ENCODE measurements around the gene EFCAB12. TPM values are rescaled to one million over a fixed set of nuclear protein-coding genes. Genes with fewer than 3 reads are reported as not detected.
"Not testable (repeated sequence)": the region's sequence is repeated elsewhere in the genome, so short reads cannot be mapped to it uniquely, and the experiment has no call there.

The EFCAB12 gene
- total and polyA plus RNA-seq, 4 donors, result 0.50 to 7.9 (median 5.8) TPM

DNA sequence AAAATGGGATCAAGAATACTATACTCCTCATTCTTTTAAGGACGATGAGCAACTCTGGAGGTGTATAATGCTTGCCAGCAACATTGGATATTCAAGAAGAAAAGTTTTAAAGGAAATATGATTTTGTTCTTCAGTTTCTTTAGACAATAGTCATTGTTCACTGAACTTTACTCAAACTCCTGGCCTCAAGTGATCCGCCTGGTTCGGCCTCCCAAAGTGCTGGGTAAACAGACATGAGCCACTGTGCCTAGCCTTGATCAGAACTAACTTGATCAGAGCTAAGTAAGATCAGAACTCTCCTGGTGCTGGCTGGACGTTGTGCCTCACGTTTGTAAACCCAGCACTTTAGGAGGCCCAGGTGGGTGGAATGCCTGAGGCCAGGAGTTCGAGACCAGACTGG is 12.6 kb downstream of the EFCAB12 start:
- Histone ChIP-seq H3K4me1 (ENCODE audit: control insufficient read depth, insufficient read depth, low read length) (peaks cover 11% of the 10 kb centered on the region), H3K27ac (ENCODE audit: low read depth, low read length) (no peak overlapping the region), H3K9me3 (ENCODE audit: control insufficient read depth, insufficient read depth, low read length) (no peaks in the 10 kb centered on the region), H3K36me3 (ENCODE audit: control insufficient read depth, insufficient read depth, low read length) (peaks cover 9% of the 10 kb centered on the region), H3K4me3 (ENCODE audit: low read depth, low read length) (no peak overlapping the region), H3K27me3 (ENCODE audit: control insufficient read depth, insufficient read depth, low read length) (no peaks in the 10 kb centered on the region)
- DNase-seq (ENCODE audit: low read depth in 4 of 6, low spot score in 6 of 6), result no peak
- WGBS (ENCODE audit: insufficient coverage), result 83% methylated on average over 4 of the region's 6 CpGs

DNA sequence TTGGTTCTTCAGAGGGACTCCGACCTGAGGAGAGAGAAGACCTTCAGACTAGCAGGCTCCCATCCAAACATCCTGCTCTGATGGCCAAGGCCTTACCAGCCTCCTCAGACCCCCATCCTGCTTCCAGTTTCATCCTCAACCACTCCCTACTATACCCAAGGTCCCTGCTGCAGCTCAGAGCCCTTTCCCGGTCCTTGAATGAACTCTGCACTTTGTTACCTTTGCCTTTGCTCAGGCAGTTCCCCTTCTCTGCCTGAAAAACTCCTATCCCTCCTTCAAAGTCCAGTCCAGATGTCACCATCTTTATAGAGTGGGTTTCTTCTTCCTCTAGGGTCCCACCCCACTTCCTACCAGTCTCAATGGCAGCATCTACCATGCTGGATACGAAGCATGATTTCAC is 13.1 kb downstream of the EFCAB12 start:
- Histone ChIP-seq H3K4me1 (ENCODE audit: control insufficient read depth, insufficient read depth, low read length) (peaks cover 11% of the 10 kb centered on the region), H3K27ac (ENCODE audit: low read depth, low read length) (no peak overlapping the region), H3K4me3 (ENCODE audit: low read depth, low read length) (no peak overlapping the region), H3K9me3 (ENCODE audit: control insufficient read depth, insufficient read depth, low read length) (no peaks in the 10 kb centered on the region), H3K36me3 (ENCODE audit: control insufficient read depth, insufficient read depth, low read length) (peaks cover 9% of the 10 kb centered on the region), H3K27me3 (ENCODE audit: control insufficient read depth, insufficient read depth, low read length) (no peaks in the 10 kb centered on the region)
- DNase-seq (ENCODE audit: low read depth in 4 of 6, low spot score in 6 of 6), result no peak
- 29% methylated on average over 2 of the region's 3 CpGs for WGBS (ENCODE audit: insufficient coverage)

DNA sequence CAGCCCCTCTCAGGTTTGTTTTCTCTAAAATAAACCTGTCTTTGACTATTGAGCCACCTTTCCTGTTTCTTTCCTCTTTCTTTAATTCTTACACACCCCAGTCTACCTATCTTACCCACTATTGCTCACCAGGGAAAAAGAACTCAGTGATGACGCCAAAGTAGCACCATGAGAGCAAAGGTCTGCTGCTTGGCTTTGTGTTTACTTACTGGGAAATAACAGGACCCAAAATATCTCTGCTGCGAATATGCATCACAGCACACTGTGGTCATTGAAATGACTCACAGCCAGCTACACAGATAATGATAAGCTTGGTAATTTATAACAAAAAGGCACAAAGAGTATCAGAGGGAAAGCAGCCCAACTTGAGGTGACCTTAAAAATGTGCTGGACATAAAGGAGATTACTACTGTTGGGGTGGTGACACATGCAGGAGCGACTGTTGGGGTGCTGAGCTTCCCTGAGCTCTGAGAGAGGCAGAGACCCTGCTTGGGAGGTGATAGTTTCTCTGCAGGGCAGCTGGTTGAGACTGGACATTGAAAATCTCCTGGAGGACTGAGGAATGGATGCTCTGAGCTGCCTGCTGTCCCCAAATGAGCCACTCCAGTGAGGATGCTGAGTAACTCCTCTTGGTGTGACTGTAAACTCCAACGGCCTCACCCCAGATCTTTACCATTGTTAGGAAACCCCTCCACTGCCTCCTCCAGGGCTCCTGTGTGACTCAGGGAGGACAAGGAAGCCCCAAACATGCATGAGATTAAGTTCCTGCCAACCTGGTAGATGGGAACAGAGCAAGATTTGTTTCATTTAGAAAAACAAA is 14.5 kb downstream of the EFCAB12 start:
- peaks cover 11% of the 10 kb centered on the region for H3K4me1 ChIP-seq (ENCODE audit: control insufficient read depth, insufficient read depth, low read length)
- H3K27me3 ChIP-seq (ENCODE audit: control insufficient read depth, insufficient read depth, low read length), result no peaks in the 10 kb centered on the region
- no peak overlapping the region for H3K27ac ChIP-seq (ENCODE audit: low read depth, low read length)
- H3K9me3 ChIP-seq (ENCODE audit: control insufficient read depth, insufficient read depth, low read length), result no peaks in the 10 kb centered on the region
- no peak overlapping the region for H3K4me3 ChIP-seq (ENCODE audit: low read depth, low read length)
- no peak for DNase-seq (ENCODE audit: low read depth in 4 of 6, low spot score in 6 of 6)
- H3K36me3 ChIP-seq (ENCODE audit: control insufficient read depth, insufficient read depth, low read length), result peaks cover 9% of the 10 kb centered on the region
- 57% methylated on average over 2 of the region's 4 CpGs for WGBS (ENCODE audit: insufficient coverage)

DNA sequence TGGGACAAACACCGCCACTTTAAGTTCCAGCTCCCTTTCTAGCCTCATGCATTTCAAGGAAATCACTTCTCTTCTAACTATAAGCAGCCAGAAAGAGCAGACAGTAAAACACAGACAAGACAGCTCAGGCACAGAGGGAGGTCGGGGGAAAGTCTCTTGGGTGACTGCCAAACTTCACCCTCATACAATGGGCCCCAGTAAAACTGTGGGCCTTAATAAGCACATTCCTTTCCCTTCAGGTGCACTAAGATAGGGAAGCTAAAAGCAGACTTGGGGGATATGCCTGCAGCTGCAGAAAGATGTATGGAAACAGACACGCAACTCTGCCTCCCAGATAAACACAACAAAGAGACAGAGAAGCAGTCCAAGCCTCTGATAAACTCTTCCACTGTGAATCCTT is 15.2 kb downstream of the EFCAB12 start:
- not testable (repeated sequence) for H3K27ac ChIP-seq (ENCODE audit: low read depth, low read length)

DNA sequence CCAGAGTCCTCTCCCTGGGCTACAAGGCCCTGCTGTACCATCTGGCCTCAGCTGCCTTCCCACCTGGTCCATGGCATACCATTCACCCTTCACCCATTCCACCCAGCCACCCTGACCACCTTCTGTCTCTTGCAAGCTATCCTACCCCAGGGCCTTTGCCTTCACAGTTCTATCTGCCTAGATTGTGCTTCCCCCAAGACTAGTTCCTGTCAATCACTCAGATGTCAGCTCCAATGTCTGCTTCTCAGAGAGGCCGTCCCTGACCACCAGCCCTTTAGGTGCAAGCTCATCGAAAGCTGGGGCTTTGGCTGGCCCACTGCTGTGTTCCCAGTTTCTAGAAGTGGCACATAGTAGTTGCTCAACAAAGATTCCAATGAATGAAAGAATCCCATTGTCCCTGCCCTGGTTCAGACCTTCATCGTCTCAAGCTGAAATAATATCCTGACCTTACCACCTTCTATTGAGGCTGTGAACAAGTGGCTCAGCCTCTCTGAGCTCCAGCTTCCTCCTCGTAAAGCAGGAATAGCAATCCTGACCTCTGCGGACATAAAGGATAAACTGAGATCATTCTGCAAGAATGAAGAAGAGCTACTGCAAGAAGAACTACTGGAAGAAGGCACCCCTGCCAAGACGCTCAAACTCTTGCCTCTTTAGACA is 15.8 kb downstream of the EFCAB12 start:
- no peaks in the 10 kb centered on the region for H3K27me3 ChIP-seq (ENCODE audit: control insufficient read depth, insufficient read depth, low read length)
- no peak overlapping the region for H3K27ac ChIP-seq (ENCODE audit: low read depth, low read length)
- DNase-seq (ENCODE audit: low read depth in 4 of 6, low spot score in 6 of 6), result no peak
- peaks cover 11% of the 10 kb centered on the region for H3K4me1 ChIP-seq (ENCODE audit: control insufficient read depth, insufficient read depth, low read length)
- peaks cover 13% of the 10 kb centered on the region for H3K36me3 ChIP-seq (ENCODE audit: control insufficient read depth, insufficient read depth, low read length)
- H3K9me3 ChIP-seq (ENCODE audit: control insufficient read depth, insufficient read depth, low read length), result no peaks in the 10 kb centered on the region
- no peak overlapping the region for H3K4me3 ChIP-seq (ENCODE audit: low read depth, low read length)
- 36% methylated on average over 6 of the region's 6 CpGs for WGBS (ENCODE audit: insufficient coverage)

More for the DNA sequence above, 15.2 kb downstream of the EFCAB12 start:
- H3K9me3 ChIP-seq (ENCODE audit: control insufficient read depth, insufficient read depth, low read length); H3K4me3 ChIP-seq (ENCODE audit: low read depth, low read length); H3K27me3 ChIP-seq (ENCODE audit: control insufficient read depth, insufficient read depth, low read length); DNase-seq (ENCODE audit: low read depth in 4 of 6, low spot score in 6 of 6): not testable (repeated sequence)
- Histone ChIP-seq H3K36me3 (ENCODE audit: control insufficient read depth, insufficient read depth, low read length) (peaks cover 14% of the 10 kb centered on the region), H3K4me1 (ENCODE audit: control insufficient read depth, insufficient read depth, low read length) (peaks cover 11% of the 10 kb centered on the region)
- 33% methylated on average over 2 of the region's 3 CpGs for WGBS (ENCODE audit: insufficient coverage)

DNA sequence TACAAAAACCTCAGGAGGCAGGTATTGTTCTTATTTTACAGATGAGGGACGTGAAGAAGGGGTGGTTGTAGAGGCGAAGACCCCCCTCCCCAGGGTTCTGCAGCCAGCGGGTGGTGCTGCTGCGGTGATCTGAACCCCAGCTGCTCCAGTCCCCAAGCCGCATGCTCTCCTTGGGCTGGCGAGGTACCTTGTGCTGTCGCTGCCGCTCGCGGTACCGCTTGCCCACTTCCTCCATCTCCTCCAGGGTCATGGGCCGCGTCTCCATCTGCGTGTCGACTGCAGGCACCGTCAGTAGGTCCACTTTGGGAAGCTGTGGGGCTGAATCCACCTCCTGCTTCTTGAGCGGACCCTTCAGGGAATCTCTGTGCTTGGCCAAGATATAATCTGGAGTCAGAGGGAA is 17.5 kb downstream of the EFCAB12 start:
- Histone ChIP-seq H3K9me3 (ENCODE audit: control insufficient read depth, insufficient read depth, low read length) (no peaks in the 10 kb centered on the region), H3K4me3 (ENCODE audit: low read depth, low read length) (no peak overlapping the region), H3K27ac (ENCODE audit: low read depth, low read length) (no peak overlapping the region), H3K4me1 (ENCODE audit: control insufficient read depth, insufficient read depth, low read length) (peaks cover 11% of the 10 kb centered on the region), H3K27me3 (ENCODE audit: control insufficient read depth, insufficient read depth, low read length) (no peaks in the 10 kb centered on the region), H3K36me3 (ENCODE audit: control insufficient read depth, insufficient read depth, low read length) (peaks cover 13% of the 10 kb centered on the region)
- no peak for DNase-seq (ENCODE audit: low read depth in 4 of 6, low spot score in 6 of 6)
- 84% methylated on average over 9 of the region's 17 CpGs for WGBS (ENCODE audit: insufficient coverage)

DNA sequence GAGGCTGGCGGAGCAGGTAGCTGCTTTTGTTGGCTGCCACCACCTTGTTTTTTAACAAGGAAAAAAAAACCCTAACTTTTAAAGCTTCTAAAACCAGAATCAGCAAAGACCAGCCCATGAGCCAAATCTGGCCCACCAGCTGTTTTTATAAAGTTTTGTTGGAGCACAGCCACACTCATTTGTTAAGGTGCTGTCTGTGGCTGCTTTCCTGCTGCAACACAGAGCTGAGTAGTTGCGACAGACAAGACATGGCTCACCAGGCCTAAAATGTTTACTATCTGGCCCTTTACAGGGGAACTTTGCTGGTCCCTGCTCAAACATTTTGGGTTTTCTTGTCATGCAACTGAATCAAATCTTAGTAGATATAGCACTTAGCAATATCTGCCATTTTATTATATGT is 18.9 kb downstream of the EFCAB12 start:
- no peak for DNase-seq (ENCODE audit: low read depth in 4 of 6, low spot score in 6 of 6)
- Histone ChIP-seq H3K27me3 (ENCODE audit: control insufficient read depth, insufficient read depth, low read length) (no peaks in the 10 kb centered on the region), H3K36me3 (ENCODE audit: control insufficient read depth, insufficient read depth, low read length) (peaks cover 13% of the 10 kb centered on the region), H3K4me3 (ENCODE audit: low read depth, low read length) (no peak overlapping the region), H3K27ac (ENCODE audit: low read depth, low read length) (no peak overlapping the region), H3K4me1 (ENCODE audit: control insufficient read depth, insufficient read depth, low read length) (peaks cover 11% of the 10 kb centered on the region), H3K9me3 (ENCODE audit: control insufficient read depth, insufficient read depth, low read length) (no peaks in the 10 kb centered on the region)
- 83% methylated on average over 1 of the region's 2 CpGs for WGBS (ENCODE audit: insufficient coverage)

DNA sequence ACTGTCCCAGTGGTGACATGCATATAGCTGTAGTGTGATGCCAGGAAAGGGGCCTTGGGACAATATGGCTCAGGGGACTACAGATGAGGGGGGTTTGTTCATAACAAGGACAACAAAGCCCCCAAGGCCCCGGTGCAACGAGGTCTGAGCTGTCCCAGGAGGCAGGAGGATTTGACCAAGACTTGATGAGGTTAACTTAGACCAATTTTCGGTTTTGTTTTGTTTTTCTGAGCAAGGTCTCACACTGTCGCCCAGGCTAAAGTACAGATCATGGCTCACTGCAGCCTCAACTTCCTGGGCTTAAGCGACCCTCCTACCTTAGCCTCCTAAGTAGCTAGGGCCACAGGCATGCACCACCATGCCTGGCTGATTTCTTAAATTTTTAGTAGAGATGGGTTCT is 23.8 kb downstream of the EFCAB12 start:
- Histone ChIP-seq H3K4me3 (ENCODE audit: low read depth, low read length) (no peak overlapping the region), H3K36me3 (ENCODE audit: control insufficient read depth, insufficient read depth, low read length) (peaks cover 14% of the 10 kb centered on the region), H3K9me3 (ENCODE audit: control insufficient read depth, insufficient read depth, low read length) (no peaks in the 10 kb centered on the region), H3K27me3 (ENCODE audit: control insufficient read depth, insufficient read depth, low read length) (no peaks in the 10 kb centered on the region), H3K27ac (ENCODE audit: low read depth, low read length) (no peak overlapping the region), H3K4me1 (ENCODE audit: control insufficient read depth, insufficient read depth, low read length) (peaks cover 2% of the 10 kb centered on the region)
- no peak for DNase-seq (ENCODE audit: low read depth in 4 of 6, low spot score in 6 of 6)
- WGBS (ENCODE audit: insufficient coverage), result 89% methylated on average over 4 of the region's 5 CpGs

DNA sequence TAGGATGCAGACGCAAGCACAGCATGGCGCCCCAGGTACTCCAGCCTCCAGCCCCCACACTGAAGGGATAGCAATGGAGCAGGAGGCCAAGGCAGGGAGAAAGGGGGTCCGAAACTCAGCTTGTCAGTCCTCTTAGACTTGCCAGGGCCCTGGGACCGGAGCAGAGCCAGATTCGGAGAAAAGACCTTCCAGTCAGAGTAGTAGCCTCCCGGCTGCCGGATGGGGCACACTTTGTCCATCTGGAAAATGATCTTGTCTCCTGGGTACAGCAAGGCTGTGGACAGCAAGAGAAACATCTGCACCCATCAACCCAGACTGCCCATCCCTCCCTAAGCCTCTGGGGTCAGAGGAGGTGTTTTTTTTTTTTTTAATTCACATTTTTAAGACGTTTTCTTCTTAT is 24.3 kb downstream of the EFCAB12 start:
- no peaks in the 10 kb centered on the region for H3K27me3 ChIP-seq (ENCODE audit: control insufficient read depth, insufficient read depth, low read length)
- H3K9me3 ChIP-seq (ENCODE audit: control insufficient read depth, insufficient read depth, low read length), result no peaks in the 10 kb centered on the region
- no peak overlapping the region for H3K4me3 ChIP-seq (ENCODE audit: low read depth, low read length)
- 79% methylated on average over 3 of the region's 8 CpGs for WGBS (ENCODE audit: insufficient coverage)
- H3K27ac ChIP-seq (ENCODE audit: low read depth, low read length), result no peak overlapping the region
- DNase-seq (ENCODE audit: low read depth in 4 of 6, low spot score in 6 of 6), result no peak
- H3K4me1 ChIP-seq (ENCODE audit: control insufficient read depth, insufficient read depth, low read length), result peaks cover 2% of the 10 kb centered on the region
- H3K36me3 ChIP-seq (ENCODE audit: control insufficient read depth, insufficient read depth, low read length), result peaks cover 14% of the 10 kb centered on the region

DNA sequence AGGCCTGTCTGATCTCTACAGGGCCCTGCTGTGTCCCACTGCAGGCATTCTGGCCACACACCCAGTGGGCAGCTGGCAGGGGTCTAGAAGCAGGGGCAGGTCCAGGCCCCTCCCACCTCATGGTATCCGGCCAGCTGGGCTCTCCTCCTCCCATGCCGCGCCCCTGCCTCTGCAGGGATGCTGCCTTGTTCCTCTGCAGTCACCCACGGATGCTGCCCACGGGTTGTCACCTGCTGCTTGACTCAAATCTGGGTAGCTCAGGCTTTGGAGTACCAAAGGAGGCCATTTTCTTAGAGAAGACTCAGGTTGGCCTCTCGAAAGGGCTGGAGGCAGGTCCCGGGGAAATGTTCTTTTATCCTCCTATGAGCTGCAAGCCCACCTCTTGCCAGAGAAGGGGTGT is 25.0 kb downstream of the EFCAB12 start:
- 75% methylated on average over 7 of the region's 7 CpGs for WGBS (ENCODE audit: insufficient coverage)

More for the DNA sequence above, 25.0 kb downstream of the EFCAB12 start:
- Histone ChIP-seq H3K27me3 (ENCODE audit: control insufficient read depth, insufficient read depth, low read length) (no peaks in the 10 kb centered on the region), H3K36me3 (ENCODE audit: control insufficient read depth, insufficient read depth, low read length) (peaks cover 10% of the 10 kb centered on the region), H3K4me1 (ENCODE audit: control insufficient read depth, insufficient read depth, low read length) (peaks cover 7% of the 10 kb centered on the region), H3K27ac (ENCODE audit: low read depth, low read length) (no peak overlapping the region), H3K9me3 (ENCODE audit: control insufficient read depth, insufficient read depth, low read length) (no peaks in the 10 kb centered on the region), H3K4me3 (ENCODE audit: low read depth, low read length) (no peak overlapping the region)
- DNase-seq (ENCODE audit: low read depth in 4 of 6, low spot score in 6 of 6), result no peak
